ENCODE measurements around the gene DHRS11. TPM values are rescaled to one million over a fixed set of nuclear protein-coding genes. Genes with fewer than 3 reads are reported as not detected.

The DHRS11 gene, protein sequence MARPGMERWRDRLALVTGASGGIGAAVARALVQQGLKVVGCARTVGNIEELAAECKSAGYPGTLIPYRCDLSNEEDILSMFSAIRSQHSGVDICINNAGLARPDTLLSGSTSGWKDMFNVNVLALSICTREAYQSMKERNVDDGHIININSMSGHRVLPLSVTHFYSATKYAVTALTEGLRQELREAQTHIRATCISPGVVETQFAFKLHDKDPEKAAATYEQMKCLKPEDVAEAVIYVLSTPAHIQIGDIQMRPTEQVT
- 38.6 and 46.9 TPM in 2 replicates for total RNA-seq (2014; rRNA removed; shearing (Covaris generic))

DNA sequence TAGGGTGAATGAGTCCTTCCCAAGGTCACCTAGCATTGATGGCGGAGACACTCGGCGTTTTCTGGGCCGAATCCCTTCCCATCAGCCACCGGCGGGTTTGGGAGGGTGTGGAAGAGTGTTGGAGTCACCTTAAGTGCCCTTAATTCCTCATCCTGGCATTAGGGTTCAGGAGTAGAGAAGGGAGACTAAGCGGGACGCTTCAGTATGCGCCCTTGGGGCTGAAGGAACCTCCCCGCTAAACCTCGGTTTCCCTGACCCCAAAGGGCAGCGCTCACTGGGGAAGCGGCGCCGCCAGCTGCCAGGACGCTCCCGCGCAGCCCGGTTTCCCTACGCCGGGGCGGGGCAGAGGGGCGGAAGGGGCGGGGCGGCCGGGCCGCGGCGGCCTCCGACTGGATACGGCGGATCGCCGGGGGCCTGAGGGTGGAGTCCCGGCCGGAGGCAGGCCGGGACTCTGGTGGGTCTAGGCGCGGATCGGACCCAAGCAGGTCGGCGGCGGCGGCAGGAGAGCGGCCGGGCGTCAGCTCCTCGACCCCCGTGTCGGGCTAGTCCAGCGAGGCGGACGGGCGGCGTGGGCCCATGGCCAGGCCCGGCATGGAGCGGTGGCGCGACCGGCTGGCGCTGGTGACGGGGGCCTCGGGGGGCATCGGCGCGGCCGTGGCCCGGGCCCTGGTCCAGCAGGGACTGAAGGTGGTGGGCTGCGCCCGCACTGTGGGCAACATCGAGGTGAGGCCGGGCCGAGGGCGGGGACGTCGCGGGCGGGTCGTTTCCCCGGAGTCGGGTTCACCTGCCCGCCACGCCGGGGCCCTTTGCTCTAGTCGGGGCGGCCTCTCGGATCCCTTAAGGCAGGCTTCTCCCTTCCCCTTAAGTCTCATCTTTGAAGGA, at the start of gene DHRS11:
TSS of gene DHRS11 (plus strand) at position 446 of the 882 bp plus-strand sequence. CDS start at position 577, 131 bp downstream.
- Histone ChIP-seq H3K4me3 (ENCODE audit: insufficient read depth, low read depth, low read length) (peak within 1 kb of the TSS; percentile 79), H3K27me3 (ENCODE audit: control insufficient read depth, insufficient read depth, low read length) (no peaks in the 10 kb centered on the region), H3K36me3 (replicated peaks; ENCODE audit: control insufficient read depth, insufficient read depth, low read length) (peaks cover 7% of the 10 kb centered on the region)
- DNase-seq, result peak; percentile 99

DNA sequence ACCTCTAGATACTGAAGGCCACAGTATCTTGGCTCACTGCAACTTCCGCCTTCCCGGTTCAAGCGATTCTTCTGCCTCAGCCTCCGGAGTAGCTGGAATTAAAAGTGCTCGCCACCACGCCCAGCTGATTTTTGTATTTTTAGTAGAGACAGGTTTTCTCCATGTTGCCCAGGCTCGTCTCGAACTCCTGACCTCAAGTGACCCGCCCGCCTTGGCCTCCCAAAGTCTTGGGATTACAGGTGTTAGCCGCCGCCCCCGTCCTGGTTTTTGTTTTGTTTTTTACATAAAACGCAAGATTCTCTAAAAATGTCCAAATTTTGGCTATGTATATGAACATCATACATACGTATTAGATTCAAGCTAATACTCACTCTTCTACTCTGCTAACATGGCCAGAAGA, 48.9 kb upstream of the DHRS11 start:
- Histone ChIP-seq H3K36me3 (replicated peaks; ENCODE audit: control insufficient read depth, insufficient read depth, low read length) (no peaks in the 10 kb centered on the region), H3K27me3 (ENCODE audit: control insufficient read depth, insufficient read depth, low read length) (no peaks in the 10 kb centered on the region), H3K4me3 (ENCODE audit: insufficient read depth, low read depth, low read length) (no peak overlapping the region)
- no peak for DNase-seq

DNA sequence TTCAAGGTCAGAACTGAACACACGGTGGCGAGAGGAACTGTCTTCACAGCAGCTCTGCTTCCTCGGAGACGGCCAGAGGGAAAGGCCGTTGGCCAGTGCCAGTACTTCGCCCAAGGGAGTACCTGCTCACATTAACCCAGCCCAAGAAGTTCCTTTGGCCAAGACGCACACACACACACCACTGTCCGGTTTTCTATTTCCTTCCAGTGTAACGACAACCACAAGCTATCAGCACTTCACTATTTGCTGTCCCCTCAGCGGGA, 47.7 kb upstream of the DHRS11 start:
- no peak for DNase-seq
- Histone ChIP-seq H3K36me3 (replicated peaks; ENCODE audit: control insufficient read depth, insufficient read depth, low read length) (no peaks in the 10 kb centered on the region), H3K4me3 (ENCODE audit: insufficient read depth, low read depth, low read length) (peak overlapping the region; percentile 92), H3K27me3 (ENCODE audit: control insufficient read depth, insufficient read depth, low read length) (no peaks in the 10 kb centered on the region)

DNA sequence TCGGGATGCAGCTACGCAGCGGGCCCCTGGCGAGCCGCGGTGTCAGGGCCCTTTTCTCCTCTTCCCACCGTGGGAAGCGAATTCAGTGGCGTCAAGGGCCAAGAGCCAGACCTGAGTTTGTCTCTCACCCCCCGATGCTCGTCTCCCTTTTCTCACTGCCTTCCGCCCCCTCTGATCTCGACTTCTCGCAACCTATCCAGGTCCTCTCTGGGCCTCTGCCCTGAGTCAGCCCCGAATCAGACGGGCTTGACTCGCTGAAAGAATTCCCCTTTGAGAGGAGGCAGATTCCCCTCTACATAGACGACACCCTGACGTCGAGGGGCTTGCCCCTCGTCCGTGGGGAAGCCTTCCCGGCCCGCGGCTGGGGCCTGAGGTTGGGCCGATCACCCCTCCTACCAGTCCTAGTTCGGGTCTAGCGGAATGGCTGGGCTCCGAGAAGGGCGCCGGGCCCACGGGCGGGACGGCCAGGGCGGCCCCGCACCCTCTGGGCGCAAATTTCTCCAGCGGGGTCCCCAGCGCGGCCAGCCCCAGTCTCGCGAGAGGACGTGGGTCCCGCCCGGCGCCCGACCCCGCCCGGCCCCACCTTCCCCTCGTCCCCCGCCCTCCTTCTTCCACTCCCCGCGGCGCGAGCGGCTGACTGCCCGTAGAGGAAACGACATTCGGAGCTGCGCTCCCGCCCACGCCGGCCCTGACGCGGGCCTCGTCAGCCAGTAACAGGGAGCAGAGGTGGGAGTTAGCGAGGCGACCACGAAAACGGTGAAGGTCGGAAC, 47.2 kb upstream of the DHRS11 start, which contains the start of gene GGNBP2:
TSS of gene GGNBP2 (plus strand) at position 613 of the 770 bp plus-strand sequence. CDS start 806 bp downstream, outside the sequence.
- H3K36me3 ChIP-seq (replicated peaks; ENCODE audit: control insufficient read depth, insufficient read depth, low read length), result no peaks in the 10 kb centered on the region
- peak; percentile 97 for DNase-seq
- H3K27me3 ChIP-seq (ENCODE audit: control insufficient read depth, insufficient read depth, low read length), result no peaks in the 10 kb centered on the region
- H3K4me3 ChIP-seq (ENCODE audit: insufficient read depth, low read depth, low read length), result peak within 1 kb of the TSS; percentile 92

DNA sequence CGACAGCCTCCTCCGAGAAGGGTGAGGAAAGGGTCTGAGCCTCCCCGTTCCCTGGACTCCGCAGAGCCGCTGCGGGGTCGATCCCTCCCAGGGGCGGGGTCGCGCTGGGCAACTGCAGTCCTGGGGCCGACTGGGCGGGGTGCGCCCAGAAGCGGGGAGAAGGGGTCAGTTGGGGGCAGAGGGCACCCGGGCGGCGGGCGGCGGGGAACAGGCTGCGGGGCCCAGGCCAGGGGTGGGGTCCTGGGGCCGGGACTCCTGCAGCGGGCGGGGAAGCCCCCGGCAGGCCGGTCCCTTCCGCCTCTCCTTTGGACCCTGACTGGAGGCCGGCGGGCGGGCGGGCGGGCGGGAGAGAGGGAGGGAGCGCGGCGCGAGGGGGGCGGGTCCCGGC, 46.6 kb upstream of the DHRS11 start:
- DNase-seq, result no peak
- peak overlapping the region; percentile 92 for H3K4me3 ChIP-seq (ENCODE audit: insufficient read depth, low read depth, low read length)

DNA sequence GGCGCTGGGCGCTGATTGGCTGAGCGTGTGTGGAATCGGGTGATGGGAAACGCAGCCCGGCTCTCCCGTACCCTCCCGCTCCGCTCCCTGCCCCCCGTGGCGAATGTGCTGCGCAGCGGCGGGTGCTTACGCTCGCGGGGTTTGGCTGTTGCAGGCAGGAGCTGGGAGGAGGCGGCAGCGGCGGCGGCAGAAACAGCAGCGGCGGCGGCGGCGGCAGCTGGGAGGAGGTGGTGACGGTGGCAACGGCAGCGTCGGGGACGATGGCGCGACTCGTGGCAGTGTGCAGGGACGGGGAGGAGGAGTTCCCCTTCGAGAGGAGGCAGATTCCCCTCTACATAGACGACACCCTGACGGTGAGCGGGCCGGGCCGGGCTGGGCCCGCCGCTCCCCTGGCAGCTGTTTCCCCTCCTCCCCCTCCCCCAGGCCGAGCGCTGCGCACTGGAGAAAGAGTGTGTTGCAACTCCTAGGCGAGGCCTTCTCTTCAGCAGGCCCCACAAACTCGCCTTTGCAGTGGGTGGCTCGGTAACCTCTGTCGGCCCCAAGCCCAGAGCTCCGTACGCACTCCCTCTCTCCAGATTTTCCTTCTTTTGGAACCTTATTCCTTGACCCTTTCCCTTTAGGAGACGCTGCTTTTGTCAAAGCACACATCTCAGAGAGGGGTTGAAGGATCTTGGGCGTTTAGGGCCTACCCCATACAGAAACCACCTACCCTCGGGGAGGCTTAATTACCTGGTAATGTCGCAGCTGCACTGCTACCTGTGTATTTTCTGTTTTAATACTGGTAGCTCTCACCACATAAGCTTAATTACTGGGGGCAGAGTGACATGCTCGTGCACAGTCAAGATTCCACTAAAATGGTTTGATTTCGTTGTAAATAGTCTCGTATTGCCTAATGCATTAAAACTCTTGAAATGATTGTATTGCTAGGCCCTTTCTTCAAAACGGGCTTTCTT, 45.9 kb upstream of the DHRS11 start:
- peak; percentile 99 for DNase-seq
- H3K27me3 ChIP-seq (ENCODE audit: control insufficient read depth, insufficient read depth, low read length), result no peaks in the 10 kb centered on the region

More for the DNA sequence above, 46.6 kb upstream of the DHRS11 start:
- no peaks in the 10 kb centered on the region for H3K36me3 ChIP-seq (replicated peaks; ENCODE audit: control insufficient read depth, insufficient read depth, low read length)
- no peaks in the 10 kb centered on the region for H3K27me3 ChIP-seq (ENCODE audit: control insufficient read depth, insufficient read depth, low read length)

DNA sequence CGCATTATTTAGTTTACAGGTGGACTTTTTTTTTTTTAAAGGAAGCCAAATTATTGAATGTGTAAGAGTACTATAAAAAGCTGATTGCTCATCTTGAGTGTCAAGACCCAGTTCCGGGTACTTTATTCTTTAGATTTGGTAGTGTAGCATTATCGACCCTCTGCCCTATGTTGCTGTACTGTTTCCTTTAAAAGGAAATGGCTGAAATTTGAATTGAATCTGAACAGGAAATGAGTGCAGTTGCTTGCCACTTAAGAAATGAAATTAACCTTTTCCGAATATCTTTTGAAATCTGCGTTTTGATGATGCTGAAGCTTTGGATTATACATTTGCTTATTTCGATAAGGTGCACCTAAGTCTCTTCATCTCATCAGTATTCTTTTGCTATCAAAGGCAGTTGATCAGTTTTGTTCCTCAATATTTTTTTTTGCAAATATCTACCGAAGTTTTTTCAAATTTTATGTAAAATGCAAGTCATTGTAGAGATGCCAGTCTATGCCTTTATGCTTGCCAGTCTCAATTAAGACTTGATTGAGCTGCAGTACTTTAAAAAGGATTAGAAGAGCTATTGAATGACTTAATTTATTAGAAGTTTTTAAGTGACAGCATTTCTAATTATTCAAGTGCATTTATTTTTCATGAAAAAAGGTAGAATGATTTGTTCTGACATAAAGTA, 45.1 kb upstream of the DHRS11 start:
- Histone ChIP-seq H3K36me3 (replicated peaks; ENCODE audit: control insufficient read depth, insufficient read depth, low read length) (no peaks in the 10 kb centered on the region), H3K4me3 (ENCODE audit: insufficient read depth, low read depth, low read length) (peak overlapping the region; percentile 92), H3K27me3 (ENCODE audit: control insufficient read depth, insufficient read depth, low read length) (no peaks in the 10 kb centered on the region)
- DNase-seq, result no peak

More for the DNA sequence above, 45.9 kb upstream of the DHRS11 start:
- no peaks in the 10 kb centered on the region for H3K36me3 ChIP-seq (replicated peaks; ENCODE audit: control insufficient read depth, insufficient read depth, low read length)
- H3K4me3 ChIP-seq (ENCODE audit: insufficient read depth, low read depth, low read length), result peak overlapping the region; percentile 92

DNA sequence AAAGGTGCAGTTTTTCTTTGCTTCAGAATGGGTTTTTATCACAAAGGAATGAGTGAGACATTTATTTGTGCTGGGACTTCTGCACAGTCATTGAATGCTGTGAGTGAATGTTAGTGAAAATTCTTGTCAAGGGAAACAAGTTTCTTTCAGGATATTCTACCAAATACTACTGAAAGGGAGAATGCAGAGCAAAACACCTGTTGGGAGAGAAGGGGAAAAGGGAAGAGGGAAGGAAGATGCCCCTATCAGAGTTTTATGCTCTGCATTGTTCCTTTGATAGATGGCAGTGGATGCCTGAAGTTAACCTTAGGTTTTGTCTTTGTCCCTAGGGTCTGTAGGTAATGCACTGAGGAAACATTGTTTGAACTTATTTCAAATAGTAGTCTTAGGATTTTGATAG, 43.9 kb upstream of the DHRS11 start:
- no peak for DNase-seq
- no peaks in the 10 kb centered on the region for H3K27me3 ChIP-seq (ENCODE audit: control insufficient read depth, insufficient read depth, low read length)
- no peak overlapping the region for H3K4me3 ChIP-seq (ENCODE audit: insufficient read depth, low read depth, low read length)
- H3K36me3 ChIP-seq (replicated peaks; ENCODE audit: control insufficient read depth, insufficient read depth, low read length), result no peaks in the 10 kb centered on the region

DNA sequence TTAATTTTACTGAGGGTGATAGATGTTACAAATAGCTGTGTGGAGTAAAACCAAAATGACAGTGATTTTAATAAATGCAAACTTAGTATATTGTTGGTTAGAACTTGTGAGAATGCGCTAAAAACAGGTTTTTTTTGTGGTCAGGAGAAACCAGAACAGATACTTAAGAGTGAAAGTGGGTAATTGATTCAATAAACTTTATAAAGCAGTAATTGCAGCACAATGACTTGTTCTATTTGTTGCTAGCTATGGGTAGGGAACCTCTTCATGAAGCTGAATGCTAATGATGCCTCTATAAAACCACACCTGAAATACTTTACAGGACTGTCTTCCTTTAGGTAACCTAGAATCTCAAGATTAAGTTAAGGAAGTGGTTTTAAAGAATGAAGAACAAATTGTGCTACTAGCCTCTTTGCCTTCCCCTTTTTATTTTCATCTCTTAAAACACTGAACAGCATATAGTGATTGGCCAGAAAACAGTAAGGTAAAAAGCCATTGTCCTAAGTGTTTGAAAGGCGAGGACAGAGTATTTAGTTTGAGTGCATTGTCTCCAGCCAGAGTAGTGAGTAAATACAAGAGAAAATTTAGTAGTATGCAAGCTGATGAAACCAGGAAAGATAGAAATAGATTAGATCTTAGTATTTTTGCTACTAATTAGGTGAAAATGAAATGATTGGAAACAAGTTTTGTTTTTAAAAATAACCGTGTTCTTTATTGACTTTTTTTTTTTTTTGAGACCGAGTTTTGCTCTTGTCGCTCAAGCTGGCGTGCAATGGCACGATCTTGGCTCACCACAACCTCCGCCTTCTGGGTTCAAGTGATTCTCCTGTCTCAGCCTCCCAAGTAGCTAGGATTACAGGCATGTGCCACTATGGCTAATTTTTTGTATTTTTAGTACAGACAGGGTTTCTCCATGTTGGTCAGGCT, 40.9 kb upstream of the DHRS11 start:
- Histone ChIP-seq H3K4me3 (ENCODE audit: insufficient read depth, low read depth, low read length) (no peak overlapping the region), H3K27me3 (ENCODE audit: control insufficient read depth, insufficient read depth, low read length) (no peaks in the 10 kb centered on the region), H3K36me3 (replicated peaks; ENCODE audit: control insufficient read depth, insufficient read depth, low read length) (no peaks in the 10 kb centered on the region; the same call in 1 of the 2 replicates)
- DNase-seq, result no peak

DNA sequence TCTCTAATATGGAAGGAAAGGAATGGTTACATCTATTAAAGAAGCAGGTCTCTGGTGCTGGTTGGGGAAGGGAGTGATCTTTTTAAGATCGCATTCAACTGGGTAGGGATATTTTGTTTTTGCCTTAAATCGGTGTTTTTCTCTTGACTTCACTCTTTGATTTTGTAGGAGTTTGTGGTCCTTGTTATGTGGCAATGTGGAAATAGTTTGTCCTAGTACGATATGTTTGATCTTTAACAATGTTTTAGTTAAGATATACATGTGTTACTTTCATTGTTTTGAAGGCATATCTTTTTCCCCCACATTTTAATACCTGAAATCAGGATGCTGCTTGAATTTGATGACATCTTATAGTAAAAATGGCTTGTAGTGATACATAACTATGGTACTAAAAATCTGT, 38.2 kb upstream of the DHRS11 start:
- Histone ChIP-seq H3K4me3 (ENCODE audit: insufficient read depth, low read depth, low read length) (no peak overlapping the region), H3K27me3 (ENCODE audit: control insufficient read depth, insufficient read depth, low read length) (no peaks in the 10 kb centered on the region), H3K36me3 (replicated peaks; ENCODE audit: control insufficient read depth, insufficient read depth, low read length) (peaks cover 4% of the 10 kb centered on the region)
- DNase-seq, result no peak

DNA sequence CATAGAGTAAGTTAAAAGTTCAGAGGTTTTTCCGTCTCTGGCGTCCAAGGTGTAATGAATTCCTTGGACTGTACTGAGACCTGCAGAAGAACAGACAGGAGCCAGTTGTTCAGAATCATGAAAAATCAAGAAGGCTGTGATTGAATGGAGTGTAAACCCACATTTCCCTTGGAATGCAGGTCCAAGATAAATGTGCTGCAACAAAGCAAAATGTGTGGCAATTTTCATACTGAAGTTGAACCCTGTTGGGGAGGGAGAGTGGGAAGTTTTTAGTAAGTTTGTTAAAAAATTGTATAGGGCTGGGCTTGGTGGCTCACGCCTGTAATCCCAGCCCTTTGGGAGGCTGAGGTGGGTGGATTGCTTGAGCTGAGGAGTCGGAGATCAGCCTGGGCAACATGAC, 25.6 kb upstream of the DHRS11 start:
- Histone ChIP-seq H3K36me3 (replicated peaks; ENCODE audit: control insufficient read depth, insufficient read depth, low read length) (peaks cover 4% of the 10 kb centered on the region), H3K27me3 (ENCODE audit: control insufficient read depth, insufficient read depth, low read length) (no peaks in the 10 kb centered on the region), H3K4me3 (ENCODE audit: insufficient read depth, low read depth, low read length) (no peak overlapping the region)
- no peak for DNase-seq

DNA sequence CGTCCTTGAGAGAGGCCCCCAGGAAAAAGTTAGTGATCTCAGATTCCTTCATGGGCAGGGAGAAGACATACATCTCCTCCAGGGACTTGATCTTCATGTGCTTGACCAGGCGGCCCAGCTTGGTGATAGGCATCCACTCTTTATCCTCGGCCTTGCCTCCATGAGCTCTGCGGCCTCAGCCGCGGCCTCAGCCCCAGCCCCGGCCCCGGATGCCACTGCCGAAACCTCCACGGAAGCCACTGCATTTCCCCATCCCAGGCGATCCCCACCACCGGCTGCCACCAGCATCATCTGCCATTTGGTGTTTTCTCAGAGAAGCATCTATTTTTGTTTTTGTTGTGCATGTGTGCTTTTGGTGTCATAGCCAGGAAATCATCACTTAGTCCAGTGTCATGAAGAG, 16.7 kb upstream of the DHRS11 start:
- Histone ChIP-seq H3K27me3 (ENCODE audit: control insufficient read depth, insufficient read depth, low read length) (no peaks in the 10 kb centered on the region), H3K36me3 (replicated peaks; ENCODE audit: control insufficient read depth, insufficient read depth, low read length) (peaks cover 8% of the 10 kb centered on the region), H3K4me3 (ENCODE audit: insufficient read depth, low read depth, low read length) (no peak overlapping the region)
- no peak for DNase-seq

All from H7 (cell line).